IMR-90 (cell line): ENCODE measurements around the gene ZBTB24.

Experiments used
- CEBPB ChIP-seq: IDR thresholded peaks from 2 replicates; pipeline ENCODE4 v1.6.1; 2012; ENCODE audit warnings: low read depth, low read length, improper control_type of control experiment
- CHD1 ChIP-seq: IDR thresholded peaks from 2 replicates; pipeline ENCODE4 v1.6.1; 2012; ENCODE audit warnings: low read depth, low read length, improper control_type of control experiment
- MAZ ChIP-seq: IDR thresholded peaks from 2 replicates; pipeline ENCODE4 v1.6.1; 2012; ENCODE audit warnings: low read depth, mild to moderate bottlenecking, low read length, improper control_type of control experiment, moderate library complexity, borderline replicate concordance
- POLR2A ChIP-seq: IDR thresholded peaks from 2 replicates; pipeline ENCODE4 v1.6.1; 2012; ENCODE audit warnings: mild to moderate bottlenecking, low read depth, low read length
- RCOR1 ChIP-seq: IDR thresholded peaks from 2 replicates; pipeline ENCODE4 v1.6.1; 2012; ENCODE audit warnings: mild to moderate bottlenecking, low read length, improper control_type of control experiment; ENCODE audit not compliant: insufficient replicate concordance
- RFX5 ChIP-seq: IDR thresholded peaks from 2 replicates; pipeline ENCODE4 v1.8.0; 2012; ENCODE audit warnings: low read depth, mild to moderate bottlenecking, low read length, moderate library complexity
- TF ChIP-seq, protein P1 (sequence below): conservative IDR thresholded peaks from 2 replicates; pipeline ENCODE4 v1.5.1; 2012; ENCODE audit warnings: mild to moderate bottlenecking, low read depth, low read length, improper control_type of control experiment
- TF ChIP-seq, protein P2 (sequence below): fragments of 150-350 bp; IDR thresholded peaks from 2 replicates; pipeline ENCODE4 v1.6.1; 2017; ENCODE audit warnings: mild to moderate bottlenecking, antibody characterized with exemption, low read length, low read depth

DNA sequence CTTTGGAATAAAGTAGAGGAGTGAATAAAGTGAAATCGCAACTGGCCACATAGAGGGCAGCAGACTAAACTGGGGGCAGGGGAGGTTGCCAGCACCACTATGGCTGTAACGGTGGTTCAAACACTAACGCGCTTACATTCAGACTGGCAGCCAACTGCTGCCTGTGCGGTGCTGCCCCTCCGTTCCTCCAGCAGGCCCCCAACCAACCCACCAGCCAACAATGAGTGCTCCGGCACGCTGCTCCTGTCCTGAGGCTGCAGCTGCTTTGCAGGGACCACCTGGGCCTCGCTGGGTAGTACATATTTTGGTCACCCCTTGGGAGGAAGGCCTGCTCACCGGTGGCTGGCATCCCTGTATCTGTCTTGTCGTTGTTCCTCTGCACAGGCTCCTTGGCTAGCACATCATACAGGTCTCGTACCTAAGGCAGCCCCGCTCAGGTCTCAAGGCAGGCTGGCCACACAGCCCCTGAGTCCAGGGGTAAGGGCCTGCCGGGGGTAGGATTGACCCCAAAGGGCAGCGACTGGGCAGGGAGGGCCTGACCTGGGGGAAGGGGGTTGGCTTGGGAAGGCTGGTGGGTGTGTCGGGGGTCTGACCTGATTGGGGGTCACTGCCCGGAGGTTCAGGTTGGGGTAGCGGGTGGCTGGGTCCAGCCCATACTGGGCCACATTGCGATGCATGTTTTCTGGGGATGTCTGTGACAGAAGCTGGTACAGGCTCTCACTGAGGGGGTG lies 33.8 kb downstream of the ZBTB24 start:
- TF ChIP-seq, protein P1, sequence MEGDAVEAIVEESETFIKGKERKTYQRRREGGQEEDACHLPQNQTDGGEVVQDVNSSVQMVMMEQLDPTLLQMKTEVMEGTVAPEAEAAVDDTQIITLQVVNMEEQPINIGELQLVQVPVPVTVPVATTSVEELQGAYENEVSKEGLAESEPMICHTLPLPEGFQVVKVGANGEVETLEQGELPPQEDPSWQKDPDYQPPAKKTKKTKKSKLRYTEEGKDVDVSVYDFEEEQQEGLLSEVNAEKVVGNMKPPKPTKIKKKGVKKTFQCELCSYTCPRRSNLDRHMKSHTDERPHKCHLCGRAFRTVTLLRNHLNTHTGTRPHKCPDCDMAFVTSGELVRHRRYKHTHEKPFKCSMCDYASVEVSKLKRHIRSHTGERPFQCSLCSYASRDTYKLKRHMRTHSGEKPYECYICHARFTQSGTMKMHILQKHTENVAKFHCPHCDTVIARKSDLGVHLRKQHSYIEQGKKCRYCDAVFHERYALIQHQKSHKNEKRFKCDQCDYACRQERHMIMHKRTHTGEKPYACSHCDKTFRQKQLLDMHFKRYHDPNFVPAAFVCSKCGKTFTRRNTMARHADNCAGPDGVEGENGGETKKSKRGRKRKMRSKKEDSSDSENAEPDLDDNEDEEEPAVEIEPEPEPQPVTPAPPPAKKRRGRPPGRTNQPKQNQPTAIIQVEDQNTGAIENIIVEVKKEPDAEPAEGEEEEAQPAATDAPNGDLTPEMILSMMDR, result no peak
- no peak for TF ChIP-seq POLR2A
- TF ChIP-seq RFX5, result no peak
- no peak for TF ChIP-seq CEBPB
- TF ChIP-seq RCOR1, result no peak
- TF ChIP-seq CHD1, result no peak
- TF ChIP-seq MAZ, result no peak
- TF ChIP-seq, protein P2, sequence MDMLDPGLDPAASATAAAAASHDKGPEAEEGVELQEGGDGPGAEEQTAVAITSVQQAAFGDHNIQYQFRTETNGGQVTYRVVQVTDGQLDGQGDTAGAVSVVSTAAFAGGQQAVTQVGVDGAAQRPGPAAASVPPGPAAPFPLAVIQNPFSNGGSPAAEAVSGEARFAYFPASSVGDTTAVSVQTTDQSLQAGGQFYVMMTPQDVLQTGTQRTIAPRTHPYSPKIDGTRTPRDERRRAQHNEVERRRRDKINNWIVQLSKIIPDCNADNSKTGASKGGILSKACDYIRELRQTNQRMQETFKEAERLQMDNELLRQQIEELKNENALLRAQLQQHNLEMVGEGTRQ, result no peak
